HG03135 (cell line): ENCODE data around the gene UBE3D.
"Not testable (repeated sequence)": the region's sequence is repeated elsewhere in the genome, so short reads cannot be mapped to it uniquely, and the experiment has no call there.

Source experiments
- ATAC-seq: cut with Tn5 transposase; IDR thresholded peaks from one replicate; pipeline ENCODE4 v1.9.1; 2021; ENCODE audit warnings: mild to moderate bottlenecking, moderate library complexity; ENCODE audit not compliant: unreplicated experiment

UBE3D gene

DNA sequence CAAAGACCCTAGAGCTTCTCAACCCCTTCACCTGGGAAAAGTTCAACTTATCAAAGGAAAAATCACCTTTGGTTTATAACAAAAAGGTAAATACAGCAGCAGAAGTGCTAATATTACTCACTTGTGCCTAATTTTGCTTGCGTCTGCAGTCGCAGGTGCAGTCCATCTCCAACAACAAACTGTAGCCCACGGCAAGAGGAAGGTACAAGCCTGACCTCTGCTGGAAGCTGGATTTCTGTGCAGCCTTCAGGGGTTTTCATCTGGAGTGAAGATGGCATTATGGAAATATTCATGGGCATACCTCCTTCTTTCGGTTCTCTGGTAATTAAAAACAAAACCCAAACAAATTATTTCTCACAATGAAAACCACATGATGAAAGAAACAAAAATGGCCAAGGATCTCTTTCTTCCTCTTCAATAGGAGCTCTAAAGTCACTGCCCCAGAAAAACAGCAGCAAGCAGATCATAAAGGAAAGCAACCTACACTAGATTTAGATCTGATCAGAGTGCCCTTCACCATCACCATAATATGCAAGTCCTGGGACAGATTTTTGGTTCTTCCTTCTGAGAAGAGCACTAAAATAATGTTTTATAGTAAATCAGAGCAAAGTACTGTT lies 7.8 kb downstream of the UBE3D start:
- peak; percentile 87 for ATAC-seq

GRCh38 chr6:83055366-83055964 lies 10.2 kb downstream of the UBE3D start:
- peak; percentile 45 for ATAC-seq

DNA sequence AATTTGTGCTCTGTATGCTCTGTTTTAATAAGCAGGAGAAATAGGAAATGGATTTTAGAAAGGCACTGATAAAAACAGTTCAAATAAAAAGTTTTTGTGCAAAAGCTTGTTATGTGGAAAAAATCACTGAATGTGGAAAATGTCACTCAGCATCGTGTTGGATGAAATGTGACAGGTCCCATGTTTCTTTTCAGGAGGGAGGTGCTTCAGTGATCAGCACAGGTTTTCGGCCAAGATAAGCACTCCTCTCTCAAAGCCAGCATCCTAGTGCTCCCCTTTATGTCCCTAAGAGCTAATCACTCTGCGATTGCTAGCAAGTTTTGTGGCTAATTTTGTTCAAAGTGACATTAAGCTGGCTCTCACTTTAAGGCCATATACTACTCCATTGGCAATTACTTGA lies 12.0 kb downstream of the UBE3D start:
- ATAC-seq = no peak

DNA sequence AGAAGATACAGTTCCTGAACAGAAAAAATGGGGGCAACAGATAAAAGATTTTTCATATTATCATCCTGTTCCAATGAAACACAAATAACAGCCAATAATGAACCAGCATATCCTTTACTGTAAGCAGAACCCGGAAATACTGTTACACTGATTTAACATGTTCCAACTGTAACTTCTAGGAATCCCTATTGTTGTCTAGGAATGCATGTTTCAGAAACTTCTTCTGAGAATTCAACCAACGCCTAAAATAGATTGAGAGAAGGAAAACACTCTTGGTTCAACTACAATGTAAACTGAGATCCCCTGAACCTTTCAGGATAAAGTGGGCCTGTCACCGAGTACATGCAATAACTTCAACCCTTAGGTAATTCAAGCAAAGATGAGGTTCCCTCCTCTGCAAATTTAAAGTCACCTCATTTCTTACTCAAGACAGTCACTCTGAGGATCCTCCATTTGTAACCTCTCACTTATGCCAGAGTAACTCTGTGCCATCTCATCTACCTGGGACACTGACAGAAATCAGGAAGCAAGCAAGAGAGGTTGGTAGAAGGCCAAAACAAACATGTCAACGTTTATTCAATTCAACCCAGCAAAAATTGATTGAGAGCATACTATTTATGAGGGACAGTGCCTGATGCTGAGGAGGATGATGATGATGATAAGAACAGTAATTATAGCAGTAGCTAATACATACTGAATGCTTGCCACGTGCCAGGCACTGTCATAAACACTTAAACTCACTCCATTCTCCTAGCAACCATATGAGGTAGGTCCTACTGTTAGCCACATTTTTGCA lies 14.1 kb downstream of the UBE3D start:
- no peak for ATAC-seq

DNA sequence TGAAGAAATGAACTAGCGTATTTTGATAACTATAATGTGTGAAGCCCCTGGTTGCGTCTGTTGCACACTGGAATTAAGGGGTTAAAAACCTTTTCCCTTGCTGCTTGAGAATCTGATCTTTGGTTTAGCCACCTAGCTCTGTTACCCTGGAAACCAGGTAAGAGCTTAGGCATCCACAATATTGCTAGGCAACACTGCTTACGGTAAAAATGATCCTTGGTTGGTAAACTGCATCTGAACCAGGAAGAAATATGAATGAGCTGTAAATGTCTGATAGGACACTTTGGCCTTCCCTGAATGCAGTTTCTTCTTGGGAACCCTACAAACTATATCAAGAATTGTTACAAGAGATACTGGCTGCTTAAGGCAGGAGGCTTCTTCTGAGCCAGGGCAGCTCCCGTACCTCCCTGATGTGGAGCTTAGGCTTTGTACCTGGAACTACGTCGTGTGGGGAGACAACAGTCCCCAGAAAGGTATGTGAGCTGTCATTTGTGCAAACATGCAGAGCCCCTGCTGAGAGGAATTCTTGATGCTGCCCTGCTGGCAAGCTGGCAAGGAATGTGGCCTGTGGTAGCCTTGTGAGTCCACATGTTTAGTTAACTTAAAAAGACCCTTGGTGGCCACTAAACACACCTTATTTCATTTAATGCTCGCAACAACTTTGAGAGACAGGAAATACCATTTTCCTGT lies 18.4 kb downstream of the UBE3D start:
- ATAC-seq = no peak

DNA sequence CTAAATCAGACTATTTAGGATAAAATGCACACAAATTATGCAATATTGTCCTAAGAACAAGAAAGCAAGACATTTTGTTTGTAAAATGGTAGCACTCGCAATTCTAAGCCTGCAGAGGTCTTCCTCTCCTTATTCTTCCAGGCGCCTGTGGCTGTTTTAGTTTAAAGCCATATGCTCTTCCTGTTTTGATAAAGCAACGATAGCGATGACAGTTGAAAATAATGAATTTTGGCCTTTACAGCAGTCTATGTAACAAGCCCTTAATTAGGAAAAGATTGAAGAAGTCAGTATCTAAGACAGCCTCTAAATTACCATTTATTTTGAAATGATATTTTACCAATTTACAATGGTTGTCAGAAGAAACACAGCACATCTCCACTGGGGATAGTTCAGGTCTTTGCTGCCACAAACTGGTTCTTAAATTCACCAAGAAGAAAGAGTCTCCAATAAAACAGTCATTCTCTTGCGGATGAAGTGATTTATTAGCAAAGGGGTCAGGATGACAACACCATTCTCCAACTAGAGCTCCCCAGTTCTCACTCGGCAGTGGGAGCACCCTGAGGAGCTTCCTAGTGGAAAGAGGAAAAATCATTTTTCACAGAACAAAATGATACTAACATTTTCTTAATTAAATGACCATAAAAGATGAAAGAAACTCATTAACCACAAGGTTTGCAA lies 21.4 kb downstream of the UBE3D start:
- ATAC-seq = no peak

- no peak for ATAC-seq
Measured at GRCh38 chr6:83042467-83043053, 23.1 kb downstream of the UBE3D start.

- no peak for ATAC-seq
Measured at GRCh38 chr6:83038246-83038645, 27.4 kb downstream of the UBE3D start.

DNA sequence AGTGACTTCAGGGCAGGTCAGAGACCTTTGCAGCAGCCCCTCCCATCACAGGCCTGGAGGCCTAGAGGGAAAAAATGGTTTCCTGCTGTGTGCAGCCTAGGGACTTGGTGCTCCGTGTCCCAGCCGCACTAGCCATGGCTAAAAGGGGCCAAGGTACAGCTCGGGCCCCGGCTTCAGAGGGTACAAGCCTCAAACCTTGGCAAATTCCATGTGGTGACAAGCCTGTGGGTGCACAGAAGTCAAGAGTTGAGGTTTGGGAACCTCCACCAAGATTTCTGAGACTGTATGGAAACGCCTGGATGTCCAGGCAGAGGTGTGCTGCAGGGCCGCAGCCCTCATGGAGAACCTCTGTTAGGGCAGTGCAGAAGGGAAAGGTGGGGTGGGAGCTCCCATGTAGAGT lies 34.0 kb downstream of the UBE3D start:
- ATAC-seq = no peak

DNA sequence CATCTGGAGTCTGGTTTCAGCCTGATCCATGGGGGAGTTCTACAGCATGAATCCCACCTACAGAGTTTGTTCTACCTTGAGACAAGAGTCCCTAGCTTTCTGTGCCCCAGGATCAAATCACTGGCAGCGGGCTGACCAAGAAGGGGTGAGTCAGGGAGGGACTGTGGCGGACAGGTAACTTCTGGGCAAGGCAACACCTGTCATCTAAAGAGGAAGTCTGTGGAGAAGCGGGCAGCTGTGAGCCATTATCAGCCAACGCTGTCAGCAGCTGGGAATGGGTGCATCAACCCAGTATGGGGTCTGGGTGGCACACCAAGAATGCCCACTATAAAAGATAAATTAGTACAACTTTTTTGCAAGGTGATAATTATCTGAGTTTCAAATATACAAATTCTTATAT lies 45.9 kb downstream of the UBE3D start:
- ATAC-seq = no peak

GRCh38 chr6:83011131-83011530 lies 54.5 kb downstream of the UBE3D start:
- not testable (repeated sequence) for ATAC-seq

DNA sequence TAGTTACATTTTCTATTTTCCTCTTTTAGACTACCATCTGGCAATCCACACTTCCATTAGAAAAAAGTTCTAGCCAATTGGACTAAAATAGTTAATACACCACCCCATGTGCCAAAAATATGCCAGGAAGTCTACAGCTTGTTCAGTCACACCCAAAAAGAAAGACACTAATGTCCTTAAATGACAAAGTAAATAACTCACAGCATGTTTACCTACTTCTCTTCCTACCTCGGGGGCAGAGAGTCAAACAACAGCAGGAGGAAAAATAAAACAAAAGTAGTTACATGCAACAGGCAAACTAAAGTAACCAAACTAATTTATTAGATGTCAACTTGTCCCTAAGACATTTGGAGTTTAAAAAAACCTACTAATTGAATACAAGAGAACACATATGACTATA lies 57.0 kb downstream of the UBE3D start:
- ATAC-seq = no peak

DNA sequence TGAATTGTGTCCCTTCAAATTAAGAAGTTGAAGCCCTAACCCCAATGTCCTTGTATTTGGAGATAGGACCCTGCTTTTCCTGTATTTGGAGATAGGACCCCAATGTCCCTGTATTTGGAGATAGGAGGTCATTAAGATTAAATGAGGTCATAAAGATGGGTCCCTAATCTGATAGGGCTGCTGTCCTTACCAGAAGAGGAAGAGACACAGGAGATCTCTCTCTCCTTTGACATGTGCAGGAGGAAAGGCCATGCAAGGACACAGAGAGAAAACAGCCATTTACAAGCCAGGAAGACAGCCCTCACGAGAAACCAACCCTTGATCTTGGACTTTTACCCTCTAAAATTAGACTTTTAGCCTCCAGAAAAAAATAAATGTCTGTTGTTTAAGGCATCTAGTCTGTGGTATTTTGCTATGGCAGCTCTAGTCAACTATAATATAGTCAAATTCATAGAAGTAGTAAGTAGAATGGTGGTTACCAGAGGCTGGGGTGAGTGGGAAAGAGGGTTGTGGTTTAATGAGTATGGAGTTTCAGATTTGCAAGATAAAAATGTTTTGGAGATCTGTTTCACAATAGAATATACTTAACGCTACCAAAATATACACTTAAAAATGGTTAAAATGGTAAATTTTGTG lies 59.3 kb downstream of the UBE3D start:
- no peak for ATAC-seq

DNA sequence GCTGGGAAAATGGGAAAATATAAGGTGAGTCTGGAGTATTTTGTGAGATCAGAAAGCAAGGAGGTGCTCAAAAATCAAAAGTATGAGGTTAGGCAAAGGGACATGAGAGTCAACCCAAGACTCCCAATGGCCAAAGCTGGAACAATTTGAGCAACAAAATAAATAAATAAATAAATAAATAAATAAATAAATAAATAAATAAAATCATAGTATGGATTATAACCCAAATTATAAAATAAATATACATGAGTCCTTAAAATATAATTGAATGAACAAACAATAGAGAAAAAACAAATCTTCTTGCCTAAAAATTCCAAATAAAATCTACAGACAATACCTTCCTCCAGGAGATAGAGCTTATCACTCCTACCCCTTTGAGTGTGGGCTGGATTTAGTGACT lies 69.5 kb downstream of the UBE3D start:
- no peak for ATAC-seq

GRCh38 chr6:82995066-82995465 lies 70.6 kb downstream of the UBE3D start:
- no peak for ATAC-seq

- ATAC-seq = no peak
Measured at GRCh38 chr6:82989736-82990290, 75.8 kb downstream of the UBE3D start.

- no peak for ATAC-seq
Measured at GRCh38 chr6:82988930-82989351, 76.7 kb downstream of the UBE3D start.

DNA sequence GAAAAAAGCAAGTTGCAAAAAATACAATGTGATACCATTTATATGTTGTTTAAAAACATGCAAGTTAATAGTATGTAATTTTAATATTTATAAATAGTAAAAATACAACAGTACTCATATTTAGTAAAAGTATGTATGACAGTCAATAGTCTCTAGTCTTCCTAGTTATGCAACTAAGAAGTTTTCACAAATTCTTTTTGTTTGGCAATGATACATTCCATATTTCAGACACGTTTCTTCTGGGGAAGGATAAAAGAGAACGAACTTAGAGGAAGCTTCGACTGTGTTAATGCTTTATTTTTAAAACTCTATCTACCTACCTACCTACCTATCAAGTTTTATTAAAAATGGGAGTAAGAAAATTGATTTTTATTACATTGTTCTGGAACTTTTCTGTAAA lies 77.7 kb downstream of the UBE3D start:
- ATAC-seq = no peak

- ATAC-seq = no peak
Measured at GRCh38 chr6:82987416-82987815, 78.2 kb downstream of the UBE3D start.

- ATAC-seq = no peak
Measured at GRCh38 chr6:82984720-82985119, 80.9 kb downstream of the UBE3D start.
